H9 (cell line): Measurements from ENCODE around the gene NRXN2. TPM values are rescaled to one million over a fixed set of nuclear protein-coding genes. Genes with fewer than 3 reads are reported as not detected.

Source experiments
- DNase-seq: peaks from one replicate; pipeline ENCODE4 v3.0.0-alpha.2; 2017
- H2AFZ ChIP-seq: one replicate; pipeline ENCODE4 v1.6.1; 2013; ENCODE audit warnings: mild to moderate bottlenecking, low read length, control low read depth, moderate library complexity
- H2AK5ac ChIP-seq: 2 replicates; pipeline ENCODE4 v1.6.1; 2013; ENCODE audit warnings: low read length, control low read depth, mixed read lengths; ENCODE audit not compliant: insufficient read length
- H2BK120ac ChIP-seq: one replicate; pipeline ENCODE4 v1.6.1; 2013; ENCODE audit warnings: low read depth, mild to moderate bottlenecking, low read length, control low read depth, inconsistent platforms; ENCODE audit not compliant: poor library complexity, severe bottlenecking
- H2BK12ac ChIP-seq: 2 replicates; pipeline ENCODE4 v1.6.1; 2013; ENCODE audit warnings: low read length, control low read depth, mixed read lengths, low read depth; ENCODE audit not compliant: insufficient read length
- H2BK15ac ChIP-seq: 2 replicates; pipeline ENCODE4 v1.6.1; 2013; ENCODE audit warnings: low read depth, low read length, control low read depth
- H2BK20ac ChIP-seq: one replicate; pipeline ENCODE4 v1.6.1; 2013; ENCODE audit warnings: low read depth, mild to moderate bottlenecking, low read length, control low read depth, inconsistent platforms; ENCODE audit not compliant: poor library complexity, severe bottlenecking
- H2BK5ac ChIP-seq: 2 replicates; pipeline ENCODE4 v1.6.1; 2013; ENCODE audit warnings: low read length, control low read depth, mixed read lengths; ENCODE audit not compliant: insufficient read length
- H3K14ac ChIP-seq: 2 replicates; pipeline ENCODE4 v1.6.1; 2013; ENCODE audit warnings: low read length, control low read depth; ENCODE audit not compliant: insufficient read depth
- H3K18ac ChIP-seq: 2 replicates; pipeline ENCODE4 v1.6.1; 2013; ENCODE audit warnings: low read depth, mild to moderate bottlenecking, mixed read lengths, low read length, control low read depth; ENCODE audit not compliant: insufficient read length
- H3K23ac ChIP-seq: 2 replicates; pipeline ENCODE4 v1.6.1; 2013; ENCODE audit warnings: low read length, control low read depth, mixed read lengths, low read depth; ENCODE audit not compliant: insufficient read length
- H3K23me2 ChIP-seq: 2 replicates; pipeline ENCODE4 v1.6.1; 2013; ENCODE audit warnings: low read depth, mild to moderate bottlenecking, mixed read lengths, low read length, control low read depth; ENCODE audit not compliant: insufficient read length, poor library complexity, severe bottlenecking
- H3K27ac ChIP-seq: 2 replicates; pipeline ENCODE4 v1.5.1; 2013; ENCODE audit warnings: low read length, control low read depth, mixed read lengths, low read depth; ENCODE audit not compliant: insufficient read length
- H3K27me3 ChIP-seq: 2 replicates; pipeline ENCODE4 v1.6.1; 2013; ENCODE audit warnings: low read length, control low read depth, inconsistent platforms; ENCODE audit not compliant: insufficient read depth
- H3K4ac ChIP-seq: 2 replicates; pipeline ENCODE4 v1.6.1; 2013; ENCODE audit warnings: low read depth, mild to moderate bottlenecking, control low read depth, inconsistent platforms, low read length, moderate library complexity
- H3K4me1 ChIP-seq: 2 replicates; pipeline ENCODE4 v1.6.1; 2013; ENCODE audit warnings: low read length, control low read depth, inconsistent platforms; ENCODE audit not compliant: insufficient read depth
- H3K4me2 ChIP-seq: 2 replicates; pipeline ENCODE4 v1.6.1; 2013; ENCODE audit warnings: low read length, control low read depth, mixed read lengths; ENCODE audit not compliant: insufficient read length, insufficient read depth
- H3K56ac ChIP-seq: 2 replicates; pipeline ENCODE4 v1.6.1; 2013; ENCODE audit warnings: low read depth, mild to moderate bottlenecking, mixed read lengths, low read length, control low read depth; ENCODE audit not compliant: insufficient read length
- H3K79me1 ChIP-seq: 2 replicates; pipeline ENCODE4 v1.6.1; 2013; ENCODE audit warnings: low read depth, mild to moderate bottlenecking, moderate library complexity, low read length, control low read depth, inconsistent platforms; ENCODE audit not compliant: insufficient read depth, poor library complexity, severe bottlenecking
- H3K79me2 ChIP-seq: 2 replicates; pipeline ENCODE4 v1.6.1; 2013; ENCODE audit warnings: low read length, control low read depth, inconsistent platforms; ENCODE audit not compliant: insufficient read depth
- H3K9ac ChIP-seq: 2 replicates; pipeline ENCODE4 v1.6.1; 2013; ENCODE audit warnings: low read length, control low read depth, mixed read lengths; ENCODE audit not compliant: insufficient read length; ENCODE audit errors: extremely low read depth
- H3K9me3 ChIP-seq: one replicate; pipeline ENCODE4 v1.6.1; 2013; ENCODE audit warnings: low read depth, low read length, inconsistent platforms; ENCODE audit not compliant: control insufficient read depth
- H3T11ph ChIP-seq: one replicate; pipeline ENCODE4 v1.6.1; 2013; ENCODE audit warnings: mild to moderate bottlenecking, low read length, control low read depth, inconsistent platforms
- H4K20me1 ChIP-seq: one replicate; pipeline ENCODE4 v1.6.1; 2013; ENCODE audit not compliant: control insufficient read depth, insufficient read length, insufficient read depth
- H4K5ac ChIP-seq: 2 replicates; pipeline ENCODE4 v1.6.1; 2013; ENCODE audit warnings: low read depth, mild to moderate bottlenecking, mixed read lengths, low read length, control low read depth; ENCODE audit not compliant: insufficient read length
- H4K8ac ChIP-seq: replicated peaks from 2 replicates; pipeline ENCODE4 v1.6.1; 2013; ENCODE audit warnings: low read length, control low read depth, mixed read lengths, low read depth; ENCODE audit not compliant: insufficient read length
- H4K91ac ChIP-seq: 2 replicates; pipeline ENCODE4 v1.6.1; 2013; ENCODE audit warnings: low read depth, mild to moderate bottlenecking, moderate library complexity, mixed read lengths, low read length, control low read depth; ENCODE audit not compliant: insufficient read length
- H3K27ac Mint-ChIP-seq, 3 experiments: 2 replicates in 2 of 3; 3 replicates in 1 of 3; pipeline ENCODE4 v1.8.0; 2020 to 2021; ENCODE audit warnings: mixed read lengths in 3 of 3, mild to moderate bottlenecking in 1 of 3, moderate library complexity in 1 of 3
- H3K27me3 Mint-ChIP-seq: 2 replicates; pipeline ENCODE4 v1.8.0; 2021; ENCODE audit warnings: low read depth, mild to moderate bottlenecking, moderate library complexity, mixed read lengths
- H3K36me3 Mint-ChIP-seq, 3 experiments: 2 replicates in 2 of 3; 3 replicates in 1 of 3; pipeline ENCODE4 v1.8.0; 2020 to 2021; ENCODE audit warnings: low read depth in 3 of 3, mixed read lengths in 3 of 3; ENCODE audit not compliant: insufficient read depth in 1 of 3
- H3K4me1 Mint-ChIP-seq, 2 experiments: 2 replicates each; pipeline ENCODE4 v1.8.0; 2020; ENCODE audit warnings: mixed read lengths in 2 of 2
- H3K4me3 Mint-ChIP-seq, 2 experiments: 2 replicates in 1 of 2; 3 replicates in 1 of 2; pipeline ENCODE4 v1.8.0; 2020 to 2021; ENCODE audit warnings: mild to moderate bottlenecking in 2 of 2, mixed read lengths in 2 of 2, moderate library complexity in 1 of 2
- H3K9me3 Mint-ChIP-seq, 2 experiments: 2 replicates in 1 of 2; 3 replicates in 1 of 2; pipeline ENCODE4 v1.8.0; 2020; ENCODE audit warnings: mild to moderate bottlenecking in 2 of 2, mixed read lengths in 2 of 2, moderate library complexity in 1 of 2
- WGBS: extraction: QIAGEN DNeasy Blood & Tissue Kit; methylation state at CpG from one replicate; pipeline ENCODE4 v1.1.7; 2013; ENCODE audit warnings: missing lambda C conversion rate, low lambda C conversion rate, mixed read lengths; ENCODE audit not compliant: insufficient read length; ENCODE audit errors: extremely low coverage; 5-methylcytosine and 5-hydroxymethylcytosine counted together
- total RNA-seq: library from RNA; stranded (reverse); gene quantifications from 2 replicates; pipeline ENCODE4 v1.2.1, GENCODE V29; 2021
- TF ChIP-seq, protein P1 (sequence below): fragments of 200-600 bp; sonication (generic); conservative IDR thresholded peaks from 3 replicates; pipeline ENCODE4 v1.8.0; 2021; ENCODE audit warnings: antibody characterized with exemption, mild to moderate bottlenecking

The NRXN2 gene
- total RNA-seq, 1 experiment from 2014 or later, result 3.9 TPM

DNA sequence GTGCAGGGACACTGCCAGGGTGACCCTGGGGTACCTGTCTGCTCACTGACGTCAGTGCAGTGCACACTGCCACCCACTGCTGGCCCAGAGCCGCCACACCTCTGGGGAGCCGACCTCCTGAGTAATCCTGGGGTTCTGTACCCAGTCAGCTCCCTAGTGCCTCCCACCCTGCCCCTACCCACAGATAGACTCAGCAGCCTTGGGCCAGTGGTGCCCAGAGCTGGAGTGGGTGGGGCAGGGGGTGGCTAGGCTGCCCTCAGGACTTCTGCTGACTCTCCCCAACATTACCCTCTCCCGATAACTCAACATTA lies 5.8 kb downstream of the NRXN2 start:
- H3K36me3 Mint-ChIP-seq, result no peaks in the 10 kb centered on the region
- Histone ChIP-seq H3K79me2 (no peaks in the 10 kb centered on the region), H2BK5ac (no peak overlapping the region), H3K4me2 (no peak overlapping the region), H3K79me1 (no peaks in the 10 kb centered on the region), H3K27ac (no peak overlapping the region), H3K9ac (no peak overlapping the region), H2BK15ac (no peak overlapping the region), H2BK120ac (no peak overlapping the region), H3K14ac (no peak overlapping the region), H4K91ac (no peak overlapping the region), H3K23ac (no peak overlapping the region), H3K18ac (no peak overlapping the region), H3T11ph (no peak overlapping the region), H2AK5ac (no peak overlapping the region), H3K27me3 (peaks cover 16% of the 10 kb centered on the region; the same call in 1 of the 2 replicates), H3K4ac (no peak overlapping the region), H3K23me2 (peaks cover 3% of the 10 kb centered on the region), H3K9me3 (no peaks in the 10 kb centered on the region), H2AFZ (no peak overlapping the region), H4K8ac (no peak overlapping the region), H3K4me1 (no peaks in the 10 kb centered on the region), H2BK20ac (no peak overlapping the region), H4K5ac (no peak overlapping the region), H2BK12ac (no peak overlapping the region), H4K20me1 (peaks cover 3% of the 10 kb centered on the region), H3K56ac (no peak overlapping the region)
- H3K9me3 Mint-ChIP-seq, result no peaks in the 10 kb centered on the region; a peak in 2 of 5 replicates
- DNase-seq, result no peak
- H3K4me3 Mint-ChIP-seq, result no peak overlapping the region
- H3K27me3 Mint-ChIP-seq, result peaks cover 92% of the 10 kb centered on the region
- peaks cover 5 to 53% of the 10 kb centered on the region in 2 experiments for H3K4me1 Mint-ChIP-seq
- WGBS, result no CpG with 5 or more reads among the region's 4 CpGs
- no peak overlapping the region for H3K27ac Mint-ChIP-seq
- TF ChIP-seq, protein P1, sequence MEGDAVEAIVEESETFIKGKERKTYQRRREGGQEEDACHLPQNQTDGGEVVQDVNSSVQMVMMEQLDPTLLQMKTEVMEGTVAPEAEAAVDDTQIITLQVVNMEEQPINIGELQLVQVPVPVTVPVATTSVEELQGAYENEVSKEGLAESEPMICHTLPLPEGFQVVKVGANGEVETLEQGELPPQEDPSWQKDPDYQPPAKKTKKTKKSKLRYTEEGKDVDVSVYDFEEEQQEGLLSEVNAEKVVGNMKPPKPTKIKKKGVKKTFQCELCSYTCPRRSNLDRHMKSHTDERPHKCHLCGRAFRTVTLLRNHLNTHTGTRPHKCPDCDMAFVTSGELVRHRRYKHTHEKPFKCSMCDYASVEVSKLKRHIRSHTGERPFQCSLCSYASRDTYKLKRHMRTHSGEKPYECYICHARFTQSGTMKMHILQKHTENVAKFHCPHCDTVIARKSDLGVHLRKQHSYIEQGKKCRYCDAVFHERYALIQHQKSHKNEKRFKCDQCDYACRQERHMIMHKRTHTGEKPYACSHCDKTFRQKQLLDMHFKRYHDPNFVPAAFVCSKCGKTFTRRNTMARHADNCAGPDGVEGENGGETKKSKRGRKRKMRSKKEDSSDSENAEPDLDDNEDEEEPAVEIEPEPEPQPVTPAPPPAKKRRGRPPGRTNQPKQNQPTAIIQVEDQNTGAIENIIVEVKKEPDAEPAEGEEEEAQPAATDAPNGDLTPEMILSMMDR, result no peak
